Amygdala (tissue), 56 donors: Measurements from ENCODE around the gene PTPRN2.
"Not testable (repeated sequence)": the region's sequence is repeated elsewhere in the genome, so short reads cannot be mapped to it uniquely, and the experiment has no call there.

Source experiments
- DNase-seq, 56 donors: peaks; one replicate each; lab custom pipeline; 2025; lab: John Stamatoyannopoulos, UW

The PTPRN2 gene

DNA sequence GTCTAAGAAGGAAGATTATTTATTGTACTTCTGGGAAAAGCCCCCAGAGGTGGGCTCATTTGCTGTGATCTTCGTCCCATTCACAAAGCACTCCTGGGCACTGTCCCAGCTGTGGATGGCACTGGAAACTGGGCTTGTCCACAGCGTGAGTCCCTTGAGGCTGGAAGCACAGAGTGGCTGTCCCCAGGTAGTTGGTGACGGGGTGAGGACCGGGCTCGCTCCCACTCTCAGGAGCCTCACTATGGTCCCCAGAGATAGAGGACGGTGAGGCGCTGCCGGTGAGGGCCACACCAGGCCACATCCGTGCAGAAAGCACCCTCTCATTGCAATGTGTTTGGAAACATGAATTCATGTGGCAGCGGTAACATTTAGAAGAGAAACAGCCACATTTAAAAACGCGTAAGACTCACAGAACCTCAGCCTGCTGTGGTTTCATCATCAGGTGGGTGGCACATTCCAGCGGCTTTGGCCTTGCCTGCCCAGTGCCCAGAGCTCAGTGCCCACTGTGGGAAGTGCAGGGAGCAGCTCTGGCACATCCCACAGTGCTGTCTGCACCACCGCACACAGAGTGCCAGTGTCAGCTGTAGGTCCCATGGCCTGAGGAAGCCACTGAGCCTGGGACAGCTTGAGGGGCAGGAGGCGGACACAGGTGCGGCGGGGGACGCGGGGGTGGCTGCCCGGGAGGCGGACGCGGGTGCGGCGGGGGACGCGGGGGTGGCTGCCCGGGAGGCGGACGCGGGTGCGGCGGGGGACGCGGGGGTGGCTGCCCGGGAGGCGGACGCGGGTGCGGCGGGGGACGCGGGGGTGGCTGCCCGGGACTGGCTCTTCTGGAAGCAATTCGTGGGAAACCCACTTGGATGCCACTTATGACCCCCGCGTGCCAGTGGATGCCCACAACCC lies 801.0 kb downstream of the PTPRN2 start:
- DNase-seq: no peak

DNA sequence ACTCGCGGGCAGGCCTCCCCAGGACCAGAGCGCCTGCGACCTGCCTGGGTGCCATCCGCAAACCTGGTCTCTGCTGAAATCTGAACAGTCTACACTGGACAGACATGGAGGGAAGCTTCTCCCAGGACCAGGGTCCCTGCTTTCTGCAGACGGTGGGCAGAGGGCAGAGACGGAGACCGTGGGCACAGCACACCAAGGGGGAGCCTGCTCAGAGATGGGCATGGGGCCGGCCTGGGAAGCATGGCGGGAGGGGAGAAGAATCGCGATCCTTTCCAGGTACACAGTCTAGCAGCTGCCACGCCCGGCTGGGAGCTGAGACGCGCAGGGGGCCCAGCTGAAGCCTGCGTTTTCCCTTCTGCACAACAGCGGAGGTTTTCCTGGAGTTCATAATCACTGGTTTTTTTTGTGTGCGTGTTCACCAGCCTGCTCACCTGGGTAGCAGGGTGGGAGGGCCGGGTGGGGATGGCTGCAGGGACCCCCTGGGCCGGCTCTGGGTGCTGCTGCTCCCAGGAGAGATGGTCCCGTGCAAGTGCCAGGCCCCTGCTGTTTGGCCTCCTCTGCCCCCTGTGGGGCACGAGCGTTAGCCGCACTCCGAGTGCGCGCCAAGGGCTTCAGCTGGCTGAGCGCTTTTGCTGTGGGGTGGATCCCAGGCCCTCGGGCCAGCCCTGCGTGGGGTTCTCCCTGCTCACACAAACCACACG lies 802.0 kb downstream of the PTPRN2 start:
- no peak for DNase-seq

DNA sequence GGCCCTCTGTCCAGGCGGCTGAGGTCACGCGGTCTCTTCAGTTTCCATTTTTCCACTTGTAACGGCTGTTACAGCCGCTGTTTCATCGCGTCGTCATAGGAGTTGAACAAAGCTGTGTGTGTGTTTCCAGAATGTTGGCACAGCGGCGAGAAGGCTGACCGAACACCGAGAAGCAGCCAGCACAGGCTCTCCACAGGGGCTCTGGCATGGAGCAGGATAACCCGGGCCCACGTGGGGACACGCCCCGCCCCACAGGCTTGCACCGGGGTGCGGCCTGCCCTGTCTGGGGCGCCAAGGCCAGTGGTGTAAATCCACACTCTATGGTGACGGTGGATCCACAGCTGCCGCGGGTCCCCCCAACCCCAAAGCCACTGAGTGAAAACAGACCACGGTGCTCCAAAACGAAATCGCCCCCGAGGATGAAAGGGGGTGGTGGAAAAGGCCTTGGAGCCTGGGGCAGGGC lies 802.6 kb downstream of the PTPRN2 start:
- DNase-seq: peak in 32 of 56 donors; percentile 8 to 74 (median 42)

- peak in 3 of 56 donors; percentile 4 to 12 (median 9) for DNase-seq
Observed at GRCh38 chr7:157784041-157784835, 803.4 kb downstream of the PTPRN2 start.

- peak in 21 of 56 donors; percentile 8 to 56 (median 26) for DNase-seq
Observed at GRCh38 chr7:157782041-157782440, 805.6 kb downstream of the PTPRN2 start.

GRCh38 chr7:157780721-157781120 lies 806.9 kb downstream of the PTPRN2 start:
- no peak for DNase-seq

DNA sequence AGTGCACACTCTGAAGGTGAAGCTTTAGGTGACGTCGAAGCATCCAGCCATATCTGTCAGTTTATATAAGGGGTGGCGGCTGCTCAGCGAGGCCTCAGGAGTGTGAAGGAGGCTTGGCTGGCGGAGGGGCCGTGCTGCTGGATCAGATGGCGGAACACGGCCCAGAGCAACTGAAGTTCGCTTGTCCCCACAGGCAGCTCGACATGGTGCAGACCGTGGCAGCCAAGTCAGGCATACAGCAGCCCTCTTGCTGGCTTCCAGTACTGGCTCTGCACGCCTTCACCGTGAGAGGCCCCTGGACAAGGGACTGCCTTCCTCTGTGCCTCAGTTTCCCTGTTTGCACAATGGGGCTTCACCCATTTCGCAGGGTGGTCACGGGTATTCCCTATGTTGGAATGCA lies 807.3 kb downstream of the PTPRN2 start:
- DNase-seq: no peak

DNA sequence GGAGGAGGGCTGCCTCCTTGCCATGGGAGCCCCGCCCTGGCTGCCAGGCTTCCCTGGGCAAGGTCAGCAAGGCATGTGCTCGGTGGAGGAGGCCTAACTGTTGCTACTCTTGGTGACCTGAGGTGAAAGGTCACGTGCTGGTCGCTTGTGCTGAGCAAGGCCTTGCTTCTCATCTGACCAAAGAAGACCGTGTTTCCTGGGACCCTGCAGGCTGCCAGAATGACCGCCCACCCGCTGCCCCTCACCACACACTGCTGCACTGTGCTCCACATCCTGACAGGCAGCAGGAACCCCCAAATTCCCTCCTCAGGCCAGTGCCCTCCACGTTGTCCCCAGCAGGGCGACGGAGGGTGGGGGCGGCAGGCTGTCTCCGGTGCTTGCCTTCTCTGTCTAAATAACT lies 808.4 kb downstream of the PTPRN2 start:
- no peak for DNase-seq

DNA sequence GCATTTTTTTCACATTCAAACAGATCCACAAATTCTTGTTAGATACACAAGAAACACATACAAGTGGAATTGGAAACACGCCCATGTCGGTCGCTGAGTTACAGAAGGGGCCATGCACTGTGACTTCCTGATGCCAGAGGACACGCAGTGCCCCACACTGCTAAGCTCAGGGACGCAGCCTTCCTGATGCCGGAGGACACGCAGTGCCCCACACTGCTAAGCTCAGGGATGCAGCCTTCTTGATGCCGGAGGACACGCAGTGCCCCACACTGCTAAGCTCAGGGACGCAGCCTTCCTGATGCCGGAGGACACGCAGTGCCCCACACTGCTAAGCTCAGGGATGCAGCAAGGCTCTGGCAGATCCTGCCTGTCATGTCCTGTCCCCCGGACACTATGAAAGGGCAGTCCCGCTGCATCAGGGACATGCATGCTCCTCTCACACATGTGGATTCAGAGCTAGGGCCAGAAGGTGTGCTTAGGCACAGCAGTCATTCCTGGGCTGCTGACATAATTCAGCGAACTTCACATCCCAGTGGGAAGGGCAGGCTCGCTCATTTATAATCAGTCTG lies 810.3 kb downstream of the PTPRN2 start:
- not testable (repeated sequence) for DNase-seq

DNA sequence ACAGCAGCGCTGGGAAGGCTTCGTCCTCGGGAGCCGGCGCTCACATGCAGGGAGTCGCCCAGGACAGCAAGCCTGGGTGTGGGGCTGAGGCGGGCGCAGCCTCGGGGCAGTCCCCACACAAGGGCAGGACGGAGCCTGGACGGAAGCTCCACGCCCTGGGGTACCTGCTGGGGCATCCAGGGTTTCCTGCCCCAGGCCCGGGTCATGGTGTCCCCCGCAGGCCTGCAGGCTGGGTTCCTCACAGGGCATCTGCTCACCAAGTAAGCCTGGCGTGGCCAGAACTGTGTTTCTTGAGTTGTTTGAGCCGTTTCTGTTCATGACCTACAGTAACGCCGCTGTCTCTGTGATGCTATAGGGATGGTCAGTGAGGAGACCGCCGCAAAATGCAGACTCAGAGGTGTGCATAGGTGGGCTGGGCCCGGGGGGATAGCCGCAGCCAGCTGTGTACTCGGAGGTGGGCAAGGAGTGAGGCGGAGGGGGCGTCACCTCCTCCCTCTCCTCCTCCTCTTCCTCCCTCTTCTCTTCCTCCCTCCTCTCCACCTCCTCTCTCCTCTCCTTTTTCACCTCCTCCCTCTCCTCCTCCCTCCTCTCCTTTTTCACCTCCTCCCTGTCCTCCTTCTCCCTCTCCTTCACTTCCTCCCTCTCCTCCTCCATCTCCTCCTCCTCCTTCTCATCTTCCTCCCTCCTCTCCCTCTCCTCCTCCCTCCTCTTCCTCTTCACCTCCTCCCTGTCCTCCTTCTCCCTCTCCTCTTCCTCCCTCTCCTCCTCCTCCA lies 811.9 kb downstream of the PTPRN2 start:
- DNase-seq: no peak

GRCh38 chr7:157775021-157775559 lies 812.5 kb downstream of the PTPRN2 start:
- DNase-seq: no peak

DNA sequence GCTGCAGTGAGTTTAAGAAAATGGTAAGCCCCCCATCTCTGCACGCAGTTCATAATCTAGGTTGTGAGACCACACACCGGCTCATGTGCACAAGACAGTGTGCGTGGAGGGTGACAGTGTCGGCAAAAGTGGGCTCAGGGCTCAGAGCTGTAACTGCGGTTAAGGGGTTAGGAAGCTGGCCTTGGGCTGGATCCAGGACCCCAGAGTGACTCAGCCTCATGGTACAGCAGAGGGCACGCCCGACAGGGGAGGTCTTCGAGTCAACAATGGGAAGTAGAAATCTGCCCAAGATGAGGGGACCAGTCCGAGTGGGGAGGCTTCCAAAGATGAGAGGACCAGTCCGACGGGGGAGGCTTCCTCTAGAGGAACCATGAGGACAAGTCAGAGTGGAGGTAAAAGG lies 813.1 kb downstream of the PTPRN2 start:
- DNase-seq: no peak

DNA sequence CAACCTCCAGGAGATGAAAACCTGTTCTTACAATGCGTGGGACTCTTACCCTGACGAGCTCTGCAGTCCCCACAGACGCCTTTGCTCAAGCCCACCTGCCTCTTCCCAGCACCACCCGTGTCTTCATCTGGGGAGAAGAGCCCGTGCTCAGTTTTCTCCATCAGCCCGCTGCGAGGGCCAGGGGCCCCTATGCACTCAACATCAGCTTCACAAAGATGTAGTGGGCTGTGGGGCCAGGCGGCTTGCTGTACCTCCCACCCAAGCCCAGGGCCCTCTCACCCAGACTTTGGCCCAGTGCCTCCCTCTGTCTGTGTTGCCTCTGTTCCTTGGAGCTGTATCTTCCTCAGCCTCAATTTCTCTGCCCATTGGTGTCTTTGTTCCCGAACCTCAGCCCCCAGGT lies 814.3 kb downstream of the PTPRN2 start:
- no peak for DNase-seq

DNA sequence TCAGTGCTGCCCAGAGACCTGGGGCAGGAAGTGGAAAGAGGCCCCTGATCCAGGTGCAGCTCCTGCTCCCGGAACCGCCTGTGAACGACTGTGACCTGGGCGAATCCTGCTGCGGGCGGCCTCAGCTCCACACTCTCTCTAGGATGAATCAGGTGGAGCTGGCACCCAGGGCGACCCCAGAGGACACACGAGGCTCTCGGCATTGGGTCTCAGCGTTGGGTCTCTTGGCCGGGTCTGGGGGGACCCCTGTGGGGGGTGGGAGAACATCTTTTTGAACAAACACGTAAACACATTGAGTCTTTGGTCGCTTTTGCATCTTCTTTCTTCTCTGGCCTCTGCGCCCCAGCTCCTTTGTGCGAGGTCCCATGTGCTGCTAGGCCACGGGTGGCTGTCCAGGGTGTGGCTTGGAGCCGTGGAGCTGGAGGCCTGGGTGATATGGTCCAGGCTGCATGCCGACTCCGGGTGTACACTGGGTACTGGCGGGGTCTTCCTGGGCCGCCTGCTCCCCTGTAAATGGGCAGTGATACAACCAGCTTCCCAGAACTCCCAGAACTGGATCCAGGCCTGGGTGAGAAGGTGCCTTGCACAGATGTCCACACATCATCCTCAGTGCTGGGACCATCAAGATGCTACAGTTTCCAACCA lies 815.0 kb downstream of the PTPRN2 start:
- DNase-seq: no peak

GRCh38 chr7:157771689-157772088 lies 815.9 kb downstream of the PTPRN2 start:
- DNase-seq: no peak

- DNase-seq: no peak
Observed at GRCh38 chr7:157770716-157771320, 816.8 kb downstream of the PTPRN2 start.

DNA sequence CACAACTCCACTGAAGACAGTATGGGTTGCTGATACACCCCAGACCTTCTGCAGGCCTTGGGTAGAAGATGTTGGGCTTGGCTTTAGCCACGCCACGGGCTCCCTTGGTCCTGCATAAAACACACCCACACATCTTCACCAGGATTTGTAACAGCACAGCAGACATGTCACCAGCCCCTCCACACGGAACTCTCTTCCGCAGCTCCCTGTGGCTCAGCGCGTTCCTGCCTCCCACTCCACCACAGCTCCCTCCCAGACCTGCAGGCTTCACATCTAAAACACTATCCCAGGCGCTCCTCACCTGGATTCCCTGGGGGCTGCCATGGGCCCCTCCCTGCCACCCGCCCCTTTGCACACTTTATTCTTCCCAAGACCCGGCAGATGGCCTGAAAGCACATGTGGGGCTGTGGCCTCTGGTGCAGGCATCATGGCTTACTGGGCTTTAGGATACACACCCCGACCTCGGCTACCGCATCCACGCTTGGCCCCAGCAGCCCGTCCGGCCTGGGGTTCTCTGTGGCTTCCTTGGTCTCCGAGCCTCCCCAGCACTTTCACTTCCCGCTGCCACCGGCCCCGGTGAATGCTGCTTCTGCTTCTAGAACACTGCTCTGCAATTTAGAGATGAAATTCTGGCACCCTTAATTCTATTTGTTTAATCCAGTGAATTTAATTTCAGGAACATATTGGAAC lies 818.0 kb downstream of the PTPRN2 start:
- DNase-seq: no peak

- DNase-seq: peak in 6 of 56 donors; percentile 5 to 21 (median 16)
Observed at GRCh38 chr7:157769086-157769485, 818.5 kb downstream of the PTPRN2 start.
